Testis (tissue), 3 donors: ENCODE results near the gene ACVR2B. TPM values are rescaled to one million over a fixed set of nuclear protein-coding genes. Genes with fewer than 3 reads are reported as not detected.

Experiments used
- DNase-seq: peaks from one replicate; pipeline ENCODE4 v3.0.0-alpha.2; 2019
- H3K27ac ChIP-seq, 2 donors: fragments of 200-600 bp; sonication (generic); one replicate each; pipeline ENCODE4 v1.5.1; 2019
- H3K27me3 ChIP-seq: fragments of 200-600 bp; sonication (generic); one replicate; pipeline ENCODE4 v1.5.1; 2019
- H3K36me3 ChIP-seq: fragments of 200-600 bp; sonication (generic); one replicate; pipeline ENCODE4 v1.5.1; 2017; ENCODE audit warnings: low read depth; ENCODE audit errors: missing control alignments
- H3K4me1 ChIP-seq: fragments of 200-600 bp; sonication (generic); one replicate; pipeline ENCODE4 v1.5.1; 2019
- H3K4me3 ChIP-seq, 2 donors: fragments of 200-600 bp; sonication (generic); one replicate each; pipeline ENCODE4 v1.5.1; 2017 to 2019
- H3K9me3 ChIP-seq: fragments of 200-600 bp; sonication (generic); one replicate; pipeline ENCODE4 v1.5.1; 2017
- CTCF ChIP-seq, 3 experiments: fragments of 450-650 bp in 2 of 3; fragments of 200-600 bp in 1 of 3; sonication (generic) in 1 of 3; IDR thresholded peaks; one replicate each; pipeline ENCODE4 v1.5.1; 2016 to 2019; ENCODE audit warnings: antibody characterized with exemption in 3 of 3, mild to moderate bottlenecking in 2 of 3, moderate library complexity in 1 of 3
- POLR2A ChIP-seq: fragments of 450-650 bp; IDR thresholded peaks from one replicate; pipeline ENCODE4 v1.6.1; 2017; ENCODE audit warnings: antibody characterized with exemption, mild to moderate bottlenecking, moderate library complexity
- WGBS, 2 donors: methylation state at CpG; one replicate each; pipeline ENCODE4 v1.1.5; 2018; 5-methylcytosine and 5-hydroxymethylcytosine counted together
- intact Hi-C: fragments of 100-400 bp; cut with DNase I; formaldehyde crosslinking; loops from one replicate; pipeline ENCODE4 v1.15.1; 2023; ENCODE audit warnings: low total_unique reads
- polyA plus RNA-seq: library from polyadenylated mRNA; stranded (reverse); fragments of 350-450 nt; fragmentation: Illumina TruSeq; extraction: RNeasy Lipid Tissue Mini Kit (QIAGEN cat#74804); gene quantifications from one replicate; pipeline ENCODE4 v1.2.3, GENCODE V29; 2014; ENCODE audit warnings: low read depth, low replicate concordance; ENCODE audit not compliant: insufficient read depth
- total RNA-seq, 2 donors: library from RNA; depleted of rRNA; stranded (reverse); fragments of >200 nt; gene quantifications; one replicate each; pipeline ENCODE4 v1.2.3, GENCODE V29; 2016

Gene ACVR2B
- total and polyA plus RNA-seq, 3 donors from 2014 or later, result 7.3 to 24.2 (median 22.9) TPM

GRCh38 chr3:38480093-38480445 is 26.4 kb downstream of the ACVR2B start:
- intact Hi-C loops, result no loop called here
- no peak overlapping the region for H3K4me3 ChIP-seq
- H3K27ac ChIP-seq, result no peak overlapping the region
- DNase-seq, result no peak
- no peaks in the 10 kb centered on the region for H3K9me3 ChIP-seq
- H3K4me1 ChIP-seq, result no peaks in the 10 kb centered on the region
- H3K27me3 ChIP-seq, result no peaks in the 10 kb centered on the region
- WGBS, 2 donors, result 71 to 75% methylated on average over 3 of the region's 3 CpGs
- TF ChIP-seq POLR2A, result no peak
- TF ChIP-seq CTCF (IDR thresholded peaks at IDR 0.05), result no peak
- no peaks in the 10 kb centered on the region for H3K36me3 ChIP-seq

- Histone ChIP-seq H3K36me3 (no peaks in the 10 kb centered on the region), H3K27ac (no peak overlapping the region), H3K27me3 (no peaks in the 10 kb centered on the region), H3K9me3 (no peaks in the 10 kb centered on the region), H3K4me3 (no peak overlapping the region), H3K4me1 (no peaks in the 10 kb centered on the region)
- no peak for DNase-seq
- intact Hi-C loops, result no loop called here
- 83 to 100% methylated on average over 2 of the region's 2 CpGs for WGBS, 2 donors
- TF ChIP-seq CTCF (IDR thresholded peaks at IDR 0.05) (no peak), POLR2A (no peak)
Measured at GRCh38 chr3:38480930-38481329, 27.2 kb downstream of the ACVR2B start.

- intact Hi-C loops, result no loop called here
- WGBS, 2 donors, result 69 to 81% methylated on average over 7 to 10 of the region's 10 CpGs
- Histone ChIP-seq H3K36me3 (no peaks in the 10 kb centered on the region), H3K27me3 (no peaks in the 10 kb centered on the region), H3K9me3 (no peaks in the 10 kb centered on the region), H3K27ac (no peak overlapping the region), H3K4me1 (no peaks in the 10 kb centered on the region), H3K4me3 (no peak overlapping the region)
- no peak for TF ChIP-seq POLR2A
- no peak for TF ChIP-seq CTCF (IDR thresholded peaks at IDR 0.05)
- DNase-seq, result no peak
Measured at GRCh38 chr3:38482951-38483350, 29.3 kb downstream of the ACVR2B start.

- intact Hi-C loops, result no loop called here
- Histone ChIP-seq H3K4me3 (no peak overlapping the region), H3K4me1 (no peaks in the 10 kb centered on the region), H3K9me3 (no peaks in the 10 kb centered on the region), H3K27me3 (no peaks in the 10 kb centered on the region), H3K27ac (no peak overlapping the region), H3K36me3 (no peaks in the 10 kb centered on the region)
- no peak for DNase-seq
- 45 to 89% methylated on average over 3 of the region's 3 CpGs for WGBS, 2 donors
- no peak for TF ChIP-seq CTCF (IDR thresholded peaks at IDR 0.05)
- TF ChIP-seq POLR2A, result no peak
Measured at GRCh38 chr3:38487323-38487722, 33.6 kb downstream of the ACVR2B start.

GRCh38 chr3:38488949-38489348 is 35.3 kb downstream of the ACVR2B start:
- Histone ChIP-seq H3K27ac (peak overlapping the region in 1 of 2 donors; percentile 41), H3K9me3 (no peaks in the 10 kb centered on the region), H3K27me3 (no peaks in the 10 kb centered on the region), H3K4me1 (no peaks in the 10 kb centered on the region), H3K36me3 (no peaks in the 10 kb centered on the region), H3K4me3 (no peak overlapping the region)
- no peak for DNase-seq
- no peak for TF ChIP-seq POLR2A
- WGBS, 2 donors, result 89 to 95% methylated on average over 2 of the region's 2 CpGs
- intact Hi-C loops, result no loop called here
